Cardiac muscle cell (in vitro differentiated cells and primary cell): Measurements from ENCODE around the gene OR2AP1. TPM values are rescaled to one million over a fixed set of nuclear protein-coding genes. Genes with fewer than 3 reads are reported as not detected.
"Not testable (repeated sequence)": the region's sequence is repeated elsewhere in the genome, so short reads cannot be mapped to it uniquely, and the experiment has no call there.

ENCODE experiments used
- DNase-seq, 2 donors: peaks; one replicate each; pipeline versions ENCODE4 v3.0.0 to v3.0.0-alpha.2; 2010 to 2017; ENCODE audit warnings: low read depth in 1 of 2, low spot score in 1 of 2
- H3K27ac ChIP-seq: fragments of 200-600 bp; sonication (generic); 2 replicates; pipeline ENCODE4 v1.5.1; 2016
- H3K27me3 ChIP-seq: fragments of 200-600 bp; sonication (generic); 2 replicates; pipeline ENCODE4 v1.6.0; 2016; ENCODE audit warnings: control low read depth
- H3K36me3 ChIP-seq: fragments of 200-600 bp; sonication (generic); 2 replicates; pipeline ENCODE4 v1.5.1; 2016; ENCODE audit warnings: control low read depth
- H3K4me1 ChIP-seq: fragments of 200-600 bp; sonication (generic); 2 replicates; pipeline ENCODE4 v1.8.1; 2017; ENCODE audit warnings: low read depth, mild to moderate bottlenecking, mixed run types
- H3K4me3 ChIP-seq: fragments of 200-600 bp; sonication (generic); 2 replicates; pipeline ENCODE4 v1.5.1; 2016; ENCODE audit warnings: mild to moderate bottlenecking
- H3K9me3 ChIP-seq: fragments of 200-600 bp; sonication (generic); 2 replicates; pipeline ENCODE4 v1.5.1; 2017; ENCODE audit warnings: low read depth, mild to moderate bottlenecking, control low read depth
- polyA plus RNA-seq: library from polyadenylated mRNA; unstranded; fragments of >200 nt; fragmentation: Nextera tagmentation; extraction: Ambion mirVana; gene quantifications from 2 replicates; pipeline ENCODE4 v1.2.1, GENCODE V29; 2016
- total RNA-seq: library from RNA; depleted of rRNA; stranded (reverse); fragments of >200 nt; gene quantifications from 2 replicates; pipeline ENCODE4 v1.2.3, GENCODE V29; 2016
- TF ChIP-seq, protein P1 (sequence below): IDR thresholded peaks from 2 replicates; pipeline ENCODE4 v1.5.1; 2012; ENCODE audit warnings: low read depth, mild to moderate bottlenecking, low read length

OR2AP1 gene
- not detected in 2 replicates for total RNA-seq
- polyA plus RNA-seq, result not detected in 2 replicates

DNA sequence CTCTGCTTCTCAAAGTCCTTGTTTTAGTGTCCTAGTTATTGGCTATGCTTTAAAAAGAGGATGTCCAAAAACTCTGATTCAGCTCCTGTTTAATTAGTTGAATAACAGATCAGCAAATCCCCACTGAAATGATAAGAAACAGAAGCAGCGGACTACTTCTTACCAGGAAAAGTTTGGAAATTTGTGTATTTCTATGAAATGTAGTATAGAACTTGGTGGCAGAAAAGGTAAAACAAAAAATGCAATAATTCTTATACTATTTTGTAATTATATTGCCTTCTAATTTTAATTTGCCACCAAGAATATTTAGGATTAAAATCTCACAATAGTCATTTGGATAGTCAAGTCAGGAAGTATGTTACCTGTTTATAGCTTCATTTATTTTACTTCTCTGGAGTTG lies at the start of gene OR2AP1:
TSS of gene OR2AP1 (plus strand) at position 301 of the 400 bp plus-strand sequence. CDS start 1,947 bp downstream, outside the sequence.
- TF ChIP-seq, protein P1, sequence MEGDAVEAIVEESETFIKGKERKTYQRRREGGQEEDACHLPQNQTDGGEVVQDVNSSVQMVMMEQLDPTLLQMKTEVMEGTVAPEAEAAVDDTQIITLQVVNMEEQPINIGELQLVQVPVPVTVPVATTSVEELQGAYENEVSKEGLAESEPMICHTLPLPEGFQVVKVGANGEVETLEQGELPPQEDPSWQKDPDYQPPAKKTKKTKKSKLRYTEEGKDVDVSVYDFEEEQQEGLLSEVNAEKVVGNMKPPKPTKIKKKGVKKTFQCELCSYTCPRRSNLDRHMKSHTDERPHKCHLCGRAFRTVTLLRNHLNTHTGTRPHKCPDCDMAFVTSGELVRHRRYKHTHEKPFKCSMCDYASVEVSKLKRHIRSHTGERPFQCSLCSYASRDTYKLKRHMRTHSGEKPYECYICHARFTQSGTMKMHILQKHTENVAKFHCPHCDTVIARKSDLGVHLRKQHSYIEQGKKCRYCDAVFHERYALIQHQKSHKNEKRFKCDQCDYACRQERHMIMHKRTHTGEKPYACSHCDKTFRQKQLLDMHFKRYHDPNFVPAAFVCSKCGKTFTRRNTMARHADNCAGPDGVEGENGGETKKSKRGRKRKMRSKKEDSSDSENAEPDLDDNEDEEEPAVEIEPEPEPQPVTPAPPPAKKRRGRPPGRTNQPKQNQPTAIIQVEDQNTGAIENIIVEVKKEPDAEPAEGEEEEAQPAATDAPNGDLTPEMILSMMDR, result no peak
- H3K9me3 ChIP-seq, result no peaks in the 10 kb centered on the region
- H3K4me3 ChIP-seq, result no peak within 1 kb of the TSS

DNA sequence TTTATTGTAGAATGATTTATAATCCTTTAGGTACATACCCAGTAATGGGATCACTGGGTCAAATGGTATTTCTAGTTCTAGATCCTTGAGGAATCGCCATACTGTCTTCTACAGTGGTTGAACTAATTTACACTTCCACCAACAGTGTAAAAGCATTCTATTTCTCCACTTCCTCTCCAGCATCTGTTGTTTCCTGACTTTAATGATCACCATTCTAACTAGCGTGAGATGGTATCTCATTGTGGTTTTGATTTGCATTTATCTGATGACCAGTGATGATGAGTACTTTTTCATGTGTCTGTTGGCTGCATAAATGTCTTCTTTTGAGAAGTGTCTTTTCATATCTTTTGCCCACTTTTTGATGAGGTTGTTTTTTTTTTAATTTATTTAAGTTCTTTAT lies 24.0 kb upstream of the OR2AP1 start:
- not testable (repeated sequence) for H3K9me3 ChIP-seq, H3K4me1 ChIP-seq, H3K4me3 ChIP-seq, H3K36me3 ChIP-seq, H3K27me3 ChIP-seq, H3K27ac ChIP-seq, DNase-seq

More for the DNA sequence above, at the start of gene OR2AP1:
- no peak for DNase-seq
- no peak within 1 kb of the TSS for H3K27ac ChIP-seq
- H3K36me3 ChIP-seq, result no peaks in the 10 kb centered on the region
- H3K27me3 ChIP-seq, result no peaks in the 10 kb centered on the region
- no peaks in the 10 kb centered on the region for H3K4me1 ChIP-seq

DNA sequence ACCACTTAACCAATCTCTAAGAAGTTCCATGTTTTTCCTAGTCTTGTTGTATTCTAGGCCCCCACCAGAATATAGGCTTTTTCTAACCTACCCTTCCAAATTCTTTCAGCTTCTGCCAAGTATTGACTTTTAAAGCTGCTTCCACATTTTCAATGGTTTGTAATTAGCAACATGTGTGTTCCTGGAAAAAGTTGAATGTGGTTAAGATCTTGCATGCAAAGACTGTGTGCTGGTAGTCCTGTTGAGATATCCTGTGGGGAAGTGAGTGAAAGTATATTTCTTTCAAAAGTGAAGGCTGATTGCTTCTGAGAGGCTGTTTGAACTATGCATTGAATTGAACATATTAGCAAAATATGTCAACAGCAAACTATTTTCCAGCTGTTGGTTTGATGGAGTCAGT lies 23.5 kb upstream of the OR2AP1 start:
- DNase-seq, result no peak

DNA sequence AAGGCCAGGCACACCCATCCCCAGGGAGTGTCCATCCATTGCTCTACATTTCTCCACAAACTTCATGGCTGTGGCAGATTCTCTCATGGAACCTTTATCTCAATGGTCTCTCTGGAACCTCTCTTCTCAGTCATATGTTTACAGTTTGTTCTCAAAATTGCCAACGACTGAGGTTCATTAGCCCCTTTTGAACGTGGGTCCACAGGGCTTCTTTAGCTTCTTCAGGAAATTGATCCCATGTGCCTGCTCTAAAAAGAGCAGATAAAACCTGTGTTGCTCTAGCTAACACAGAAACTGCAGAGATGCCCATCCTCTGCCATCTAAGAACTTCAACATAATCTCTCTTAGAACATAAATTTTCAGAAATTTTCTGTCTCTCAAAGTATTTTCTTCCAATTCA lies 23.0 kb upstream of the OR2AP1 start, which contains the start of gene OR6C4:
TSS of gene OR6C4 (plus strand) at position 301 of the 400 bp plus-strand sequence. CDS start 1,625 bp downstream, outside the sequence.
- Histone ChIP-seq H3K27ac (no peak within 1 kb of the TSS), H3K9me3 (no peaks in the 10 kb centered on the region), H3K4me3 (no peak within 1 kb of the TSS), H3K36me3 (no peaks in the 10 kb centered on the region), H3K27me3 (no peaks in the 10 kb centered on the region), H3K4me1 (no peaks in the 10 kb centered on the region)
- TF ChIP-seq, protein P1, result no peak
- no peak for DNase-seq

More for the DNA sequence above, 23.5 kb upstream of the OR2AP1 start:
- TF ChIP-seq, protein P1, result no peak
- Histone ChIP-seq H3K9me3 (no peaks in the 10 kb centered on the region), H3K4me1 (no peaks in the 10 kb centered on the region), H3K4me3 (no peak overlapping the region), H3K36me3 (no peaks in the 10 kb centered on the region), H3K27ac (no peak overlapping the region), H3K27me3 (no peaks in the 10 kb centered on the region)

DNA sequence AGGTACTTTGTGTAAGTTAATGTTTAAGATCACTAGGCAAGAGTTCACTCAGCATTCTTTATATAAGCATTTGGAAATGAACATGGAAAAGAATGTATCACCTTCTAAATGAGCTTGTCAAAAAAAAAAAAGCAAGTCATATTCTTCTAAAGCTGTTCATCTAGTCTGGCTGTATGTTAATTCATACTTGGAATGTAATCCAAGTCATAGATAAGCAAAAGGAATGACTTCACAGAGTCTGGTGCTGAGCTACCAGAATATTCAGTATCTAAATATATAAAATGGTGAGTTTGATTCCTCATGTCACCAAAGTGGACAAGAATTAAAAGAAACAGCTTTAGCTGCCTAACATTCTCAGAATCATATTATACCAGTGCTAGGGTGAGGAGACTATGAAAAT lies 18.0 kb upstream of the OR2AP1 start:
- no peaks in the 10 kb centered on the region for H3K4me1 ChIP-seq
- DNase-seq, result no peak
- H3K27me3 ChIP-seq, result no peaks in the 10 kb centered on the region
- no peaks in the 10 kb centered on the region for H3K36me3 ChIP-seq
- H3K9me3 ChIP-seq, result peaks cover 3% of the 10 kb centered on the region
- H3K27ac ChIP-seq, result no peak overlapping the region
- no peak overlapping the region for H3K4me3 ChIP-seq
- TF ChIP-seq, protein P1, result no peak

DNA sequence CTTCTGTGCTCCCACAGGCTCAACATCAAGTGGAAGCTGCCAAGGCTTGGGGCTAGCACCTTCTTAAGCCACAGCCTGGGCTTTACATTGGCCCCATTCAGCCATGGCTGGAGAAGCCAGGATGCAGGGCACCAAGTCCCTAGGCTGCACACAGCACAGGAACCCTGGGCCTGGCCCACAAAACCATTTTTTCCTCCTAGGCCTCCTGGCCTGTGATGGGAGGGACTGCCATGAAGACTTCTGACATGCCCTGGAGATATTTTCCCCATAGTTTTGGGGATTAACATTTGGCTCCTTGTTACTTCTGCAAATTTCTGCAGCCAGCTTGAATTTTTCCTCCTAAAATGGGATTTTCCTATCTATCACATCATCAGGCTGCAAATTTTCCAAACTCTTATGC lies 2.2 kb upstream of the OR2AP1 start:
- H3K27ac ChIP-seq, H3K4me3 ChIP-seq, H3K36me3 ChIP-seq, H3K4me1 ChIP-seq, DNase-seq, H3K9me3 ChIP-seq, H3K27me3 ChIP-seq: not testable (repeated sequence)

DNA sequence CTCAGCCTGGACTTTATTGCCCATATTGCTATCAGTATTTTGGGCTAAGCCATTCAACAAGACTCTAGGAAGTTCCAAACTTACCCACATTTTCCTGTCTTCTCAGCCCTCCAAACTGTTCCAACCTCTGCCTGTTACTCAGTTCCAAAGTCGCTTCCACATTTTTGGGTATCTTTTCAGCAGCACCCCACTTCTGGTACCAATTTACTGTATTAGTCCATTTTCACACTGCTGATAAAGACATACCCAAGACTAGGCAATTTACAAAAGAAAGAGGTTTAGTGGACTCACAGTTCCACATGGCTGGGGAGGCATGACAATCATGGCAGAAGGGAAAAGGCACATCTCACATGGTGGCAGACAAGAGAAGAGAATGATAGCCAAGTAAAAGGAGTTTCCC lies 1.6 kb upstream of the OR2AP1 start:
- H3K4me1 ChIP-seq, H3K9me3 ChIP-seq, DNase-seq, H3K27me3 ChIP-seq, H3K36me3 ChIP-seq, H3K4me3 ChIP-seq, H3K27ac ChIP-seq: not testable (repeated sequence)
